CD4-positive, alpha-beta memory T cell (primary cell): ENCODE data around the gene TP53BP2. TPM values are rescaled to one million over a fixed set of nuclear protein-coding genes. Genes with fewer than 3 reads are reported as not detected.
"Not testable (repeated sequence)": the region's sequence is repeated elsewhere in the genome, so short reads cannot be mapped to it uniquely, and the experiment has no call there.

ENCODE experiments used
- CTCF ChIA-PET: fragments of 350-600 bp; sonication (Branson Sonifier 250); formaldehyde crosslinking; loops from one replicate; lab custom pipeline; 2021; ENCODE audit warnings: inconsistent platforms; ENCODE audit not compliant: partially characterized antibody; lab: Charles Lee
- POLR2A ChIA-PET: fragments of 350-600 bp; sonication (Branson Sonifier 250); formaldehyde crosslinking; loops from one replicate; lab custom pipeline; 2021; ENCODE audit not compliant: partially characterized antibody; lab: Charles Lee
- DNase-seq, 5 donors: peaks; one replicate each; pipeline versions ENCODE4 v3.0.0 to v3.0.0-alpha.2; 2020 to 2022; ENCODE audit warnings: mixed read lengths in 1 of 5
- H3K27ac ChIP-seq: one replicate; pipeline ENCODE4 v1.7.0; 2013; ENCODE audit warnings: low read depth, low read length
- H3K27me3 ChIP-seq: 2 replicates; pipeline ENCODE4 v1.7.0; 2013; ENCODE audit warnings: mild to moderate bottlenecking, low read length, moderate library complexity; ENCODE audit not compliant: insufficient read depth
- H3K36me3 ChIP-seq: 2 replicates; pipeline ENCODE4 v1.7.0; 2013; ENCODE audit warnings: mild to moderate bottlenecking, low read length, moderate library complexity; ENCODE audit not compliant: insufficient read depth
- H3K4me1 ChIP-seq: 2 replicates; pipeline ENCODE4 v1.7.0; 2013; ENCODE audit warnings: mild to moderate bottlenecking, low read length, moderate library complexity; ENCODE audit not compliant: insufficient read depth
- H3K4me3 ChIP-seq, 2 donors: one replicate each; pipeline ENCODE4 v1.7.0; 2013; ENCODE audit warnings: low read length in 2 of 2, mild to moderate bottlenecking in 1 of 2
- H3K9me3 ChIP-seq, 2 donors: one replicate each; pipeline ENCODE4 v1.7.0; 2013; ENCODE audit warnings: low read length in 2 of 2, control low read depth in 1 of 2; ENCODE audit not compliant: control insufficient read depth in 1 of 2
- H3K27ac Mint-ChIP-seq, 7 donors: one replicate each; pipeline ENCODE4 v1.8.0; 2020 to 2021; ENCODE audit warnings: mixed read lengths in 7 of 7, mild to moderate bottlenecking in 6 of 7, inconsistent platforms in 3 of 7, moderate library complexity in 3 of 7
- H3K27me3 Mint-ChIP-seq, 2 donors: one replicate each; pipeline ENCODE4 v1.8.0; 2020 to 2021; ENCODE audit warnings: mixed read lengths in 2 of 2
- H3K36me3 Mint-ChIP-seq, 2 donors: one replicate each; pipeline ENCODE4 v1.8.0; 2020 to 2021; ENCODE audit warnings: mixed read lengths in 2 of 2, inconsistent platforms in 1 of 2, mild to moderate bottlenecking in 1 of 2
- H3K4me1 Mint-ChIP-seq, 4 donors: one replicate each; pipeline ENCODE4 v1.8.0; 2020 to 2021; ENCODE audit warnings: mixed read lengths in 4 of 4, mild to moderate bottlenecking in 1 of 4
- H3K4me3 Mint-ChIP-seq, 8 donors: one replicate each; pipeline ENCODE4 v1.8.0; 2020 to 2021; ENCODE audit warnings: mixed read lengths in 8 of 8, mild to moderate bottlenecking in 7 of 8, moderate library complexity in 6 of 8, inconsistent platforms in 3 of 8
- H3K9me3 Mint-ChIP-seq, 8 donors: one replicate each; pipeline ENCODE4 v1.8.0; 2020 to 2021; ENCODE audit warnings: mixed read lengths in 8 of 8, mild to moderate bottlenecking in 5 of 8, inconsistent platforms in 3 of 8, moderate library complexity in 1 of 8
- intact Hi-C: fragments of 100-400 bp; cut with micrococcal nuclease; formaldehyde crosslinking; loops from one replicate; pipeline ENCODE4 v1.15.1; 2023
- polyA plus RNA-seq, 2 donors: library from polyadenylated mRNA; unstranded; fragments of 300-500 nt; fragmentation: Illumina TruSeq; gene quantifications; one replicate each; pipeline ENCODE4 v1.2.3, GENCODE V29; 2021
- total RNA-seq, 2 experiments: library from RNA; stranded (reverse); gene quantifications; one replicate each; pipeline ENCODE4 v1.2.3, GENCODE V29; 2021

Gene TP53BP2
- total and polyA plus RNA-seq, 4 experiments from 2014 or later: 8.5 to 49.8 (median 33.8) TPM

DNA sequence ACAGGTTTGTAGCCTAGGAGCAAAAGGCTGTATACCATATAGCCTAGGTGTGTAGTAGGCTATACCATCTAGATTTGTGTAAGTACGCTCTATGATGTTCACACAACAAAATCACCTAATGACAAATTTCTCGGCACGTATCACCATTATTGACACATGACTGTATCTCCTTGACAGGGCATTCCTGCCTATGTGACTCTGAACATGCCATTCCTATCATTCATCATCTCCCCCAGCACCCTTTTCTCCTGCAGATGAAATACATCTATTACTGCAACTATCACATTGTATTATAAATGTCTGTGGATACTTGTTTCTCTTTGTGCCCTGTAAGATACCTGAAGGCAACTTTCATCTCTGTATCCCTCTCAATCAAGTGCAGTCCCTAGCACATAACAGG is 29.9 kb downstream of the TP53BP2 start:
- H3K4me1 Mint-ChIP-seq: peaks cover 27 to 47% (median 37%) of the 10 kb centered on the region in 4 donors
- no peak overlapping the region for H3K27ac ChIP-seq
- peaks cover 16% of the 10 kb centered on the region for H3K36me3 ChIP-seq
- H3K9me3 ChIP-seq: no peaks in the 10 kb centered on the region
- POLR2A ChIA-PET: interaction anchor here (1.3 kb wide), 1 partner anchor 18 kb away, joined by 3 read pairs; no protein-coding TSS in a partner anchor
- H3K27me3 ChIP-seq: no peaks in the 10 kb centered on the region
- CTCF ChIA-PET: interaction anchor here (1.1 to 1.7 kb wide), 2 partner anchors 8 to 236 kb away, joined by 3 to 5 read pairs; no protein-coding TSS in a partner anchor
- no peak overlapping the region for H3K4me3 Mint-ChIP-seq
- DNase-seq: no peak
- no peaks in the 10 kb centered on the region for H3K9me3 Mint-ChIP-seq
- H3K27ac Mint-ChIP-seq: peak overlapping the region in 5 of 7 donors; percentile 9 to 80 (median 33)
- H3K4me1 ChIP-seq: peaks cover 17% of the 10 kb centered on the region
- H3K27me3 Mint-ChIP-seq: no peaks in the 10 kb centered on the region
- intact Hi-C loops: no loop called here
- peaks cover 42 to 52% of the 10 kb centered on the region in 2 donors for H3K36me3 Mint-ChIP-seq
- no peak overlapping the region for H3K4me3 ChIP-seq

DNA sequence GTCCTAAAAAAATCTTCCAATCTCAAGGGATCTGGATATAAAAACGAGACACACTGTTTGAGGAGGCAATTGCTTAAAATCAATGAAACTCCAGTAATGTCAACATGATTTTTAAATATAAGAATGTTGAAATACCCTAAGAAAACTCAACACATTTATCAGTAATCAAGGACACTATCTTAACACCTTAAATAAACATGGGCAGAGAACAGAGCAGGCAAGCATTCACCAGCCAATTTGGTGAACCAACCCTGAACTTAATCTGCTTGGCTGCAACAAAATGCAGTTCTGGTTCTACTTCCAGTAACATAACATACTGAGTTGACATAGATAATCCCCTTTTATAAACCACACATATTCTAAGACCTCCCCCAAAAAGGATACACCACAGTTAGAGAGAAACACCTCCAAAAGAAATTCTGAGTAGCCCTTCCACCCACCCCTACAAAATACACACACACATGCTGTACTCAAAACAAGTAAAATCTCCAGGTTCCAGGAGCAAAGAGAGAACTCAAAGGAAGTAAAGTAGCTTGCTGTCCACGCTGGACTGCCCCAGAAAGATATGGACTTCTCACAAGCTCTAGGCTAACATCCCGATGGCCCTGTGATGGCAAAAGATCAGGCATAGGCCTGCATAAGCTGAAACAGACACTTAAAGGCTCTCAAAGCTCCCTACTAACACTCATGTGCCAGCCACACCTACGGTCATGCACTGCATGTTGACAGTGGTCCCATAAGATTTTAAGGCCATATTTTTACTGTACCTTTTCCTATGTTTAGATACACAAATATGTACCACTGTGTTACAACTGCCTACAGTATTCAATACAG is 30.5 kb downstream of the TP53BP2 start:
- H3K36me3 ChIP-seq: peaks cover 12% of the 10 kb centered on the region
- peaks cover 17% of the 10 kb centered on the region for H3K4me1 ChIP-seq
- ChIA-PET POLR2A (interaction anchor here (1.3 kb wide), 1 partner anchor 18 kb away, joined by 3 read pairs; no protein-coding TSS in a partner anchor), CTCF (interaction anchor here (1.1 to 1.7 kb wide), 2 partner anchors 9 to 236 kb away, joined by 3 to 5 read pairs; no protein-coding TSS in a partner anchor)
- H3K4me3 ChIP-seq: no peak overlapping the region
- no peaks in the 10 kb centered on the region for H3K9me3 ChIP-seq
- H3K36me3 Mint-ChIP-seq: peaks cover 41 to 51% of the 10 kb centered on the region in 2 donors
- no peak for DNase-seq
- H3K4me3 Mint-ChIP-seq: no peak overlapping the region
- no peaks in the 10 kb centered on the region for H3K27me3 Mint-ChIP-seq
- H3K4me1 Mint-ChIP-seq: peaks cover 26 to 41% (median 32%) of the 10 kb centered on the region in 4 donors
- intact Hi-C loops: no loop called here
- H3K27ac Mint-ChIP-seq: peak overlapping the region in 6 of 7 donors; percentile 18 to 80 (median 69)
- H3K9me3 Mint-ChIP-seq: no peaks in the 10 kb centered on the region
- no peaks in the 10 kb centered on the region for H3K27me3 ChIP-seq
- H3K27ac ChIP-seq: no peak overlapping the region

DNA sequence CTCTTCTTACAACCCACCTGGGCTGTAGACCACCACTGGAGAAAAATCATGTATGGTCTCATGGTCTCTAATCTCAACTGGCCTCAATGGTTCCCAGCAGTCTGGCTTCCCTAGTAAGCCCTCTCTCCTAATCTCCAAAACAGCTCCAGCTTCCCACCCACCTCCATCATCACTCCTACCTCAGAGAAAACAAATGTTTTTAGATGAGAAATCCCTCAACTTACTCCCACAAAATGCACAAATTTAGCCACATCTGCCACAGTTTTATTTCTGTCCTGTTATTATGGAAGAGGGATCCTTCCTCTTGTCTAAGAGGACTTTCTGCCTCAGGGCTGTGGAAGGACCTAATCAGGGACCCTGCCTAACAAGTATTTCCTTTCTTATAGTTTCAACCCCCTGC is 32.1 kb downstream of the TP53BP2 start:
- Histone ChIP-seq H3K4me1 (peaks cover 17% of the 10 kb centered on the region), H3K27ac (no peak overlapping the region), H3K27me3 (no peaks in the 10 kb centered on the region), H3K4me3 (no peak overlapping the region), H3K9me3 (no peaks in the 10 kb centered on the region), H3K36me3 (peaks cover 12% of the 10 kb centered on the region)
- intact Hi-C loops: loop anchor here (5.0 kb wide), 3 partner anchors 94 to 644 kb away; partner anchors contain the start of gene NVL
- POLR2A ChIA-PET: interaction anchor here (1.5 to 3.6 kb wide), 2 partner anchors 19 to 32 kb away, joined by 3 to 30 read pairs; partner anchors contain the start of gene TP53BP2
- H3K4me3 Mint-ChIP-seq: peak overlapping the region in 3 of 8 donors; percentile 0 to 65 (median 61)
- peaks cover 23 to 37% (median 32%) of the 10 kb centered on the region in 4 donors for H3K4me1 Mint-ChIP-seq
- peak overlapping the region; percentile 10 to 84 (median 55) for H3K27ac Mint-ChIP-seq
- H3K36me3 Mint-ChIP-seq: peaks cover 32 to 39% of the 10 kb centered on the region in 2 donors
- no peaks in the 10 kb centered on the region for H3K9me3 Mint-ChIP-seq
- DNase-seq: no peak
- CTCF ChIA-PET: interaction anchor here (2.1 to 3.9 kb wide), 2 partner anchors 10 to 32 kb away, joined by 7 to 27 read pairs; partner anchors contain the start of gene TP53BP2
- H3K27me3 Mint-ChIP-seq: no peaks in the 10 kb centered on the region

DNA sequence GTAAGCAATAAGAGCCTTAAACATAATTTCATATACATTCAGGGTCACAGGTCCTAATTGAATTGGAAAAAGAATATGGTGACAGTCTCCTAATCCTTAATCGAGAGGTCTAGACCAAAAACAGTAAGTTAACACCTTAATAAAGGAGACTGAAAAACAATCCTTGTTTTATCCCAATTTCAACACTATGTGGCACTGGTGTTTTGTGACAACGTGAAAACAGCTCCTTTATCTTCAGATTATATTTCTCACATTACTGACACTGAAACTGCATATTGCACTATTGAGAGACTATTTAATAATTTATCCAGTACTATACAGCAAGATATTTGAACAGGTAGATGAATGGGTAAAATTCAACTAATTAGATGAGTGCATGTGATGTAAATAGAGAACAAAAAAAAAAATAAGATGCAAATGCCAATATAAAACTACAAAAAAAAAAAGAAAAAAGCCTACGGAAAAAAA is 34.1 kb downstream of the TP53BP2 start:
- Histone ChIP-seq H3K4me1 (peaks cover 17% of the 10 kb centered on the region), H3K27me3 (no peaks in the 10 kb centered on the region), H3K27ac (no peak overlapping the region), H3K36me3 (peaks cover 12% of the 10 kb centered on the region), H3K9me3 (no peaks in the 10 kb centered on the region), H3K4me3 (no peak overlapping the region)
- Mint-ChIP-seq H3K36me3 (peaks cover 39 to 49% of the 10 kb centered on the region in 2 donors), H3K27ac (peak overlapping the region in 3 of 7 donors; percentile 27 to 72 (median 57)), H3K4me1 (peaks cover 23 to 37% (median 32%) of the 10 kb centered on the region in 4 donors), H3K9me3 (peaks cover 0 to 2% (median 0%) of the 10 kb centered on the region in 8 donors), H3K4me3 (no peak overlapping the region), H3K27me3 (no peaks in the 10 kb centered on the region)
- peak in 4 of 5 donors; percentile 40 to 51 (median 47) for DNase-seq
- intact Hi-C loops: loop anchor here (1.0 to 5.0 kb wide), 7 partner anchors 35 to 646 kb away; partner anchors contain the start of gene NVL
- ChIA-PET CTCF (interaction anchor here (0.6 to 3.9 kb wide), 17 partner anchors 8 to 526 kb away, joined by 3 to 36 read pairs (median 4); partner anchors contain the start of gene TP53BP2), POLR2A (interaction anchor here (0.6 to 3.6 kb wide), 6 partner anchors 9 to 1053 kb away, joined by 3 to 30 read pairs (median 4); partner anchors contain the start of gene TP53BP2)

DNA sequence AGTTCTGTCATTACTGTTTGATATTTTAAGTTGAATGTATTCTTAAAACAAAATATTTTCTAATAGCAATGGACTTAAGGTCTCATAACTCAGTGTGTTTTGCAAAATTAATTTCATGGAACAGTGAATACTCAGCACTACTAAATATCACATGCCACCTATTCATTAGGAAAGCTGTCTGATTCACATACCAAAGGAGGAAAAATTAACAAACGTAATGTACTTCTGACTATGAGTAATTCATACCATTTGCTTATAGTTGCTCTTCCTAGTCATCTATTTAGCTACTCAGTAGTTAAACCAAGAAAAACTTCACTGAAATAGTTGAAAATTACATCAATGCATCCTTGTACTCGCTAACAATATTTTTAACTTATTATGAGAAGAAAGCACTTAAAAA is 35.2 kb downstream of the TP53BP2 start:
- H3K4me3 Mint-ChIP-seq: no peak overlapping the region
- DNase-seq: no peak
- Histone ChIP-seq H3K4me3 (no peak overlapping the region), H3K27ac (no peak overlapping the region), H3K4me1 (peaks cover 17% of the 10 kb centered on the region), H3K9me3 (no peaks in the 10 kb centered on the region), H3K36me3 (peaks cover 15% of the 10 kb centered on the region), H3K27me3 (no peaks in the 10 kb centered on the region)
- no peaks in the 10 kb centered on the region for H3K27me3 Mint-ChIP-seq
- intact Hi-C loops: loop anchor here (2.0 to 5.0 kb wide), 5 partner anchors 97 to 647 kb away; partner anchors contain the start of gene NVL
- ChIA-PET CTCF (interaction anchor here (0.8 to 3.9 kb wide), 6 partner anchors 21 to 240 kb away, joined by 3 to 36 read pairs (median 8); partner anchors contain the start of gene TP53BP2), POLR2A (interaction anchor here (3.6 kb wide), 1 partner anchor 35 kb away, joined by 30 read pairs; the partner anchor contains the start of gene TP53BP2)
- H3K27ac Mint-ChIP-seq: no peak overlapping the region
- peaks cover 44 to 60% of the 10 kb centered on the region in 2 donors for H3K36me3 Mint-ChIP-seq
- H3K4me1 Mint-ChIP-seq: peaks cover 19 to 31% (median 26%) of the 10 kb centered on the region in 4 donors
- H3K9me3 Mint-ChIP-seq: peaks cover 0 to 2% (median 0%) of the 10 kb centered on the region in 8 donors

DNA sequence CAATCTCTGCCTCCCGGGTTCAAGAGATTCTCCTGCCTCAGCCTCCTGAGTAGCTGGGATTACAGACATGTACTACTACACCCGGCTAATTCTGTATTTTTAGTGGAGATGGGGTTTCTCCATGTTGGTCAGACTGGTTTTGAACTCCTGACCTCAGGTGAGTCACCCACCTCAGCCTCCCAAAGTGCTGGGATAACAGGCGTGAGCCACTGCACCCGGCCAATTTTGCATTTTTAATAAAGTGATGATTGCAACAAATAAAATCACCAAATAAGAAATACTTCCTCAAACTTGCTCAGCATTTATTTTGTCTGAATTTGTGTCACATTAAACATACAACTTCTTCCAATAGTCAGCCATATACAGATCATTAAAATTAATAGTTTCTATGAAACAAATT is 35.8 kb downstream of the TP53BP2 start:
- H3K27me3 Mint-ChIP-seq, H3K4me3 ChIP-seq, POLR2A ChIA-PET, H3K27me3 ChIP-seq, H3K9me3 Mint-ChIP-seq, DNase-seq, H3K9me3 ChIP-seq, H3K4me3 Mint-ChIP-seq, H3K27ac ChIP-seq, H3K27ac Mint-ChIP-seq: not testable (repeated sequence)
- intact Hi-C loops: loop anchor here (2.0 to 5.0 kb wide), 5 partner anchors 97 to 647 kb away; partner anchors contain the start of gene NVL
- Histone ChIP-seq H3K36me3 (peaks cover 15% of the 10 kb centered on the region), H3K4me1 (peaks cover 17% of the 10 kb centered on the region)
- Mint-ChIP-seq H3K4me1 (peaks cover 16 to 24% (median 21%) of the 10 kb centered on the region in 4 donors), H3K36me3 (peaks cover 44 to 60% of the 10 kb centered on the region in 2 donors)
- CTCF ChIA-PET: interaction anchor here (3.3 kb wide), 1 partner anchor 21 kb away, joined by 10 read pairs; no protein-coding TSS in a partner anchor
